GM15510 (cell line): ENCODE data around the gene LMNTD2.

ENCODE experiments used
- POLR2A ChIP-seq: IDR thresholded peaks from 3 replicates; pipeline ENCODE4 v1.6.1; 2011; ENCODE audit warnings: borderline replicate concordance; ENCODE audit not compliant: insufficient read length; ENCODE audit errors: extremely low read depth

Gene LMNTD2

DNA sequence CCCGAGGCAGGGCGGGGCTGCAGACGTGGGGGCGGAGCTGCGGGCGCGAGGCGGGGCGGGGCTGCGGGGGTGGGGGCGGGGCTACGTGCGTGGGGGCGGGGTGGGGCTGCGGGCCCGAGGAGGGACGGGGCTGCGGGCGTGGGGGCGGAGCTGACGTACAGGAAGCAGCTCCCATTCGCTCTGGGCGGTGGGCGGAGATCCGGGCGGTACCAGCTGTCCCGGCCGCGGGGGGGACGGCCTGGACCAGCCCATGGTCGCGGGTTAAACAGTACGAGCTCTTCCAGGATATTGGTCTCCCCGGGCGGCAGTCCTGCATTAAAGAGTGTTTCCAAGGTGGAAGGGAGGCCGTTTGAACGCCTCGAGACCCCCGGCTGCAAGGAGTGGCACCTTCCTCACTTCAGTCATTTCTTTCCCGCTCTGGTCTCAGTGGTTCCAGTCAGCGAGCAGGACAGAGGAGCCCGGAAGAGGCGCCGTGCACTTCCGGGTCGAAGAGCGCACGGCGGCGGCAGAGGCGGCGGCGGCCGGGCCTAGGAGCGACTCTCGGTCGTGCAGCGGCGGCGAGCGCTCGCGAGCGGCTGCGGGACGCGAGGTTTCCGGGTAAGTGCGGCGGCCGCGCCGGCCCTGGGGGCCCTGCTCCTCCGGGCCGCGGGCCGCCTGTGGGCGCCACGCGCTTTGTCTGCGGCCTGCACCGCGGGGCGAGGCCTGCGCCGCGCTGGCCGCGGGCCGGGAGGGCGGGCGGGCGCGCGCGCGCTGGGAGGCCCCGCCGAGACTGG, 15.6 kb upstream of the LMNTD2 start, which contains the start of gene PHRF1:
Gene PHRF1 (plus strand): TSS at position 475 of the 773 bp plus-strand sequence. CDS start 5,043 bp downstream, outside the sequence.
- TF ChIP-seq POLR2A, result peak; percentile 82

DNA sequence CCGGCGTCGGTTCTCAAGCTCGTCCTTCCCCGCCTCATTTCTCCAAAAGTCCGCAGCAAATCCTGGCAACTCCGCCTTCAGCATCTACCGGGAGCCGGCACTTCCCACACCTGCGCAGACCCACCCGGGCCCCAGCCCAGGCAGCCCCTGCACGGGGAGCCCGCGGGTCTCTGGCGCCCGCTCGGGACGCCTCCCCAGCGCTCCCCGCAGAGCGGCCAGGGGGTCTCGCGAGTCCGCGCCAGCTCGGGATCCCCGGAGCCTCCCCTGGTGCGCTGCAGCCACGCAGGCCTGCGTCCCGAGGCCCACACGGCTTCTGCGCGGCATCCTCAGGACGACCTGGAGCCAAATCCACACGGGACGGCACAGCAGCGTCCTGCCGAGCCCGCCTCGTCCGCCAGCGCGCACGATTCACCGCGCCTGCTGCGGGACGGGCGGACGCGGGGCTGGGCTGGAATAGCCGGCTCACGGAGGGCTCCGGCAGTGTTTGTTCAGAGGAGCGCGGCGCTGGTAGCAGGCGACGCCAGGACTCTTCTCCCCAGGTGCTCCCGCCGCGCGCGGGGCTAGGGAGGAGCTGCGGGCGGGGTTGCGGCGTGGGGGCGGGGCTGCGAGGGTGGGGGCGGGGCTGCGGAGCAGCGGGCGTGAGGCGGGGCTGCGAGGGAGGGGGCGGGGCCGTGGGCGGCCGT, 14.9 kb upstream of the LMNTD2 start:
- peak; percentile 32 for TF ChIP-seq POLR2A

DNA sequence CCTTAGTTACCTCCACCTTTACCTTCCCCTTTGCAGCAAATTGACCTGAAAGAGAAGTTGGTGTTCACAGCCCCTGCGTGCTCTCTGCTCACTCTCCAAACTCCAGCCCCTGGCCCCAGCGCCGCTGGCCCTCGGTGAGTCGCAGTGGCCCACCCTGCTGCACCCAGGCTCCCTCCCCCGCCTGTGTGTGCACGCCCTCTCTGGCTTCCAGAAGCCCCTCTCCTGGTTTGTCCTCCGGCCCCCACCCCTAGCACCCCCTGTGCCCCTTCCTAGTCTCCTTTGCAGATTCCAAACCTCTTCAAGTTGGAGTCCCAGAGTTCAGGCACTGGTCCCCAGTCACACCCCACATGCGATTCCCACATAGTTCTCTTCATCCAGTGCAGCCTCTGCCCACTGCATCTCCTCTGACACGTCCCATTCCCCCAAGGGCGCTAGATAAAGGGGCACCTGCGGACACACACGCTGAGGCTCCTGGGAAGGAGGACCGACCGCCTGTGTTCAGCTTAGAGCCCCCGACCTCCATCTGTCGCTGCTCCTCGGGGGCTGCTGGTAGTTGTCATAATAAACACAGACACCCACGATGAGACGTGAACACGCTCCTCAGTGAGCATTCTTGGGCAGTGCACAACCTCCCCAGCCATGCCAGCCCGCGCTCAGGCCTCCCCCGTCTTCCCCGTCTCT, 14.2 kb upstream of the LMNTD2 start:
- no peak for TF ChIP-seq POLR2A

DNA sequence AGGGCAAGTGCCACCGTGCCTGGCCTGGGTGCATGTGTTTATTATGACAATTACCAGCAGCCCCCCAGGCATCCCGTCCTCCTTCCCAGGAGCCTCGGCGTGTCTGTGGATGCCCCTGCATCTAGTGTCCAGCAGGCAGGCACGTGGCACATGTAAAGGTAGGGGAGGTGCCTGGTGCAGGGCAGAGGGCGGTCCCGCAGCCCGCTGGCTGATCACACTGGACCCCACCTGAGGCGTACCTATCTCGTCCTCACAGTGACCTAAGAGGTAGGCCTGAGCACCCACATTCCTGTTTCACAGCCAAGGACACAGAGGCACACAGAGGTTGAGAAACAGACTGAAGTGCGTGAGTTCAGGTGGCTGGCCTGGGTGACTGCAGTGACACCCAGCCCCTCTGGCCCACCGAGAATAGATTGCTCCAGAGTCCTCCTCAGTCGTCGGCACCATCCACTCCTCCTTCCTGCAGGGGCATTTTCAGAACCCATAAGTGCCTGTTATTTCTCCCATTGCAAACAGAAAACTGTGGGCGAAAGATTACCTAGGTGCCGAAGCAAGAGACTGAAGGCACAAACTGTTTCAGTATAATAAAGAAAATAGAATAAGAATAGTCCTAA, 12.7 kb upstream of the LMNTD2 start:
- no peak for TF ChIP-seq POLR2A

DNA sequence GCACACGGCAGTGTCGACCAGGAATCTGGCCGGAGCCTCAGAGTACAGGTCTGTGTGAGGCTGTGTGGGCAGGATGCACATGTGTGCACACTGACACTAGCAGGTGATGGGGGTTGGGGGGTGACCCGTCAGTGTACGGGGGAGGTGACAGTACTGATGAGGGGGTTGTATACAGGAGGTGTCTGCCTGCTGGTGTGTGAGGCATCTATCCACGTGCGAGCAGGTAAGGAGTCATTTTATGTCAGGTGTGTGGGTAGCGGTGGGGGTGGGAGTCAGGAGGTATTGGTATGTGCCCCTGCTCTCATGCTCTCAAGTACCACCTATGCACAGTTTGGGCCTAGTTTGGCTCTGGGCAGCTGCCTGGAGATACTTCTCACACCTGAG, 11.3 kb upstream of the LMNTD2 start:
- no peak for TF ChIP-seq POLR2A

DNA sequence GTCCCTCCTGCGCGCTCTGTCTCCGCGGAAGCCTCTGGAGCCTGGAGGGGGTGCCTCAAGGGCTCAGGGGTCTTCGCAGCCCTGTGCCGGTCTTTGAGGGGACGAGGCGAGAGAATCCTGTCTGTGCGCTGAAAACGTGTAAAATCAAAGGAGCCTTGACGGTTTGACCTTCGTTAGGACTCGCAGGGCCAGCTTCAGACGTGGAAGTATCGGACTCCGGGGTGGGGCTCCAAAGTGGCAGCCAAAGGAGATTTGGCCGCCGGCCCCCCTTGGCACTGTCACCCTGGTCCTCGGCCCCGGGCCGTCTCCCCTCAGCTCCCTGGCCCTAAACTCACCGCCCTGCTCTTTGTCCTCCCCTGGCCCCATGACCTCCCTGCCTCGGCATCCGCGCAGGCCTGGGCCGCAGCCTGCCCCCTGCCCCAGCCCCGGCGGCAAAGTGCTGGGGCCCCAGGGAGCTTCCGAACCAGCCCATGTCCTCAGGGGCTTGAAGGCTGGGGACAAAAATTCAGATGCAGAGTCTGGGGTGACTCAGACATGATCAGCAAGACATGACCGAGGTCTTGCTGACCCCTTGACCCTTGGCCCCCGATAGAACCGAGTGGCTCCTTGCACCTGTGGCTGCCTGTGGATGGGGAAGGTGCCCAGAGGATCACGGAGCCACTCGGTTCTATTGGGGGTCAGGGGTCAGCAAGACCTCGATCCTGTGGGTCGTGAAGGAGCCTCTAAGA, 8.8 kb upstream of the LMNTD2 start:
- no peak for TF ChIP-seq POLR2A

DNA sequence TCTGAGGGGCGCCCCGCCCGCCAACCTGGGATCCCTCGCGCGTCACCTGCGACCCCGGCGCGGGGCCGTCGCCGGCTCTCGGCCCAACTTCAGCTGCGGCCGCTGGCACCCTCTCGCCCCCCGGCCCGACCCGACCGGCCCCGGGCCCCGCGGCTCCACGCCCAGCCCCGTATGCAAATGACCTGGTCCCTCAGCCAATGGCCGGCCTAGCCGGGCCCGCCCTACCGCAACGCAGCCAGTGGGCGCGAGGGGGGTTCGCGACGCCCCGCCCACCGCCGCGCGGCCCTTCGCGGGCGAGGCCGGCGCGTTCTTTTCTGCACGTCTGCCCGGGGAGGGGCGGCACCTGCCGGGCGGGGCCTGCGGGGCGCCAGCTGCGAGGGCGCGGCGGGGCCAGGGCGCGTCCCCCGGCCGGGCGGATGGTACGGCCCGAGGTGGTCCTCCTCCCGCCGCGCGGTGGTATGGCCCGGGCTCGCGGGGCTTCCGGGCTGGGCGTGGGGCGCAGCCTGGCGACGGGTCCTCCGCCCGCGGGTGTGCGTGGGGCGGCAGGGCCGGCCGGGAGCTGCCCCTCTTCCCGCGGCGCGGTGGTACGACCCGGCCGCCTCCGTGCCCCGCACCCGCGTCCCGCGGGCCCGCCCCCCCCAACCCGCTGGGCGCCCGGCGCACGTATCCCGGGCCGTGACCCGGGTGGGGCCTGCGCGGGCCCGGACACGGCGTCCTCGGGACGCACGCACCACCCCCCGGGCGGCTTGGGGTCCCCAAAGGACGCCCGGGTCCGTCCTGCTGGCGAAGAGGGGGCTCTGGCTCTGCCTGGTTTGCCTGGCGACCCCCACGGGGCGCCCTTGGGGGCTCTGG, 8.0 kb upstream of the LMNTD2 start:
- peak; percentile 68 for TF ChIP-seq POLR2A

DNA sequence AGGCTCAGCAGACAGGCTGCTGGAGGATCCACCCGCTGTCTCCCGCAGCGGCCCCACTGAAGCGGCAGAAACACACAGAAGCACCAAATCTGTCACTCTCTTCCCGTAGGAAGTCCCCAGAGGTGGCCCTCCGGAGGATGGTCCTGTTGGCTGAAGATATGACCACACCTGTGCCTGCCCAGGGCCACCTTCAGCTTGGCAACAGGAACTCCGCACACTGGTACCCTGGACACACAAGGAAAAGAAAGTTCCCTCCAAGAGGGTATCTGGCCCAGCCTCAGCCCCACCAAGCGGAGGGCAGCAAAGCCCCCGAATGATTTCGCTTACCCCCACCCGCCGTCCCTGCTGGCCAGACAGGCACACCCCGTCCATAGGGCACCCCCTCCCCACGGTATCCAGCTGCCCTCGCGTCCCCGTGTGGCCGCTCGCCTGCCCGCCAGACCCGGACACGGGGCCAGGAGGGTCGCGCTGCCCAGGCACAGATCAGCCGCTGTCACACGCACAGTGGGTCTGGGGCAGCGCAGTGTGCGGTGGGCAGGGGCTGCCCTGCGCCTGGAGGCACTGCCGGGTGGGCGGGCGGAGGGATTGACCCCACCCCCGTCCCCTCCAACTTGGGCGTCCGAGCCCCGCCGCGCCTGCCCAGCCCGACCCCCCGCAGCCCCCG, 7.2 kb upstream of the LMNTD2 start:
- TF ChIP-seq POLR2A, result no peak

DNA sequence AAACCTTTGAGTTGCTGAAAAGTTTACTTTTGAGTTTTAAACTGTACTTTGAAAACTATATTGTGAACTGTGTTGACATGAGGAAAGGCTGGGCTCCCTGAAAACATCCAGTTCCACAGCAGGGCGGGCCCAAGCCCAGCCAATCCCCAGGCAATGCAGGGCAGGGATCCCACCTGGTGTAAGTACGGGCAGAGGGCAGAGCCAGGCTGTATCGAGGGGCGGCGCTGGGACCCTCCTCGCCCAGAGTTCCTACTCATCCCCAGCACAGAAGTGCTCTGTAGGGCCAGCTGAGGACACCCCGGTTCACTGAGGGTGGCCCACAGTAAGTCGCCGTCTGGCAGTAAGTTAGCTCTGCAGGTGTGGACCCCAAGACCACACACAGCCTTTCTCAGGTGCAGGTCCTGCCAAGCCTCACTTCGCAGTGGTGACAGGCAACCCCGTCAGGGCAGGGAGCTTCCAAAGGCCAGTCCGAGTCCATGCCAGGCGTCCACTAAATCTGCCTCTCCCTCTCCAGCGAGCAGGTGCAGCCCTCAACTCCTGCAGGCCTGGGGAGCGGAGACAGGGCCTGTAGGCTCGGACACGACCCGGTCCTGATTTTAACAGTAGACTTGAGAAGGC, 6.6 kb upstream of the LMNTD2 start:
- TF ChIP-seq POLR2A, result no peak

DNA sequence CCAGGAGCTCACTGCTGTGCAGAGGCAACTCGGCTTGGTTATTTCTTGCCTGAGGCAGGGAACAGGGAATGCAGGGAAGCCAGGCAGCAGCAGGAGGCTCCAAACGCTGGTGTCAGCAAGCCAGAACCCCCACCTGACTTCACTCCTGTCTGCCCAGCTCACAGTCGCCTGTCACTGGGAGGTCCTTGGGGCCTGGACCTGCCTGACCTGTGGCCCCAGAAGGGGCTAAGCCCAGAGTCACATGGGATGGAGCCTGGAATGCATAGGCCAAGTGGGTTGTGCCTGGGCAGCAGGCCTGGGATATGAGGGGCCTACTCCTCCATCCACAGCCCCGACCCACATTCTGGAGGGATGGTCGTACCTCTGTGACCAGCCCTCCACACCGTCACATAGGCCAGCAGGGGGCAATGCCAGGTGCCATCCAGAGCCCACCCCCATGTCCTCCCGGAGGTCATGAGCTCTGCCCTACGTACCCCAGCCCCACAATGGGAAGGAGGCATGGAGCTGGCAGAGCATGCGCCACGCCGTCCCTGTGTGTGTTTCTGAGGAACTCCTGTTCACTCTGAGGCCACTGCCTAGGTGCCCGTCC, 5.5 kb upstream of the LMNTD2 start:
- TF ChIP-seq POLR2A, result no peak

DNA sequence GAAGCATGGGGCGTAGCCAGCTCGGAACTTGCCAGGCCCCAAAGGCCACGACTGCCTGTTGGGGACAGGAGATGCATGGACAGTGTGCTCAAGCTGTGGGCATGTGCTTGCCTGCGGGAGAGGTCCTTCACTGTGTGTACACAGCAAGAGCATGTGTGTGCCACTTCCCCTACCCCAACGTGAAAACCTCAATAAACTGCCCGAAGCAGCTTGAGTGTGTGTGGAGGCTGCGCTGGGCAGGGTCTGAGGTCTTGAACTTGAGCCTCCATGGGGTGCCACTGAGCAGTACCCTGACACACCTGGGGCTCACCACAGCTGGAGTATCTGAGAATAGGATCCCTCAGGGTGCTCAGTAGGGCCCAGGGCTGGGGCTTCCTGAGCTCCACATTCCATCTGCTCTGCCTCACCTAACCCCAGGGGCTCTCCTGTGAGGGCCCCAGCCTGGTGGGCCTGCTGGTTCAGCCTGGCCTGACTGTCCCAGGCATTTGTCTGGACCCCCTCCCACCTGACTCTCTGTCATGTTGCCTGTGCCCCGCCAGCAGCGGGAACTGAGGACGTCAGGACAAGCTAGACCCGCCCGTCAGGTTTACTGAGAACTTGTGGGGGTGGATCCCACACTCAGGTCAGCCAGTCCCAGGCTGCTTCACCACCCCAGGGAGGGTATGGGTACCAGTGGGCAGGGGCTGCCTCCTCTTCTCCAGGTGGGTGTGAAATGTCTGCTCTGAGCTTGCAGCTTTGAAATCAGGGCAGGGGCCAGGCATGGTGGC, 3.5 kb upstream of the LMNTD2 start:
- TF ChIP-seq POLR2A, result no peak

DNA sequence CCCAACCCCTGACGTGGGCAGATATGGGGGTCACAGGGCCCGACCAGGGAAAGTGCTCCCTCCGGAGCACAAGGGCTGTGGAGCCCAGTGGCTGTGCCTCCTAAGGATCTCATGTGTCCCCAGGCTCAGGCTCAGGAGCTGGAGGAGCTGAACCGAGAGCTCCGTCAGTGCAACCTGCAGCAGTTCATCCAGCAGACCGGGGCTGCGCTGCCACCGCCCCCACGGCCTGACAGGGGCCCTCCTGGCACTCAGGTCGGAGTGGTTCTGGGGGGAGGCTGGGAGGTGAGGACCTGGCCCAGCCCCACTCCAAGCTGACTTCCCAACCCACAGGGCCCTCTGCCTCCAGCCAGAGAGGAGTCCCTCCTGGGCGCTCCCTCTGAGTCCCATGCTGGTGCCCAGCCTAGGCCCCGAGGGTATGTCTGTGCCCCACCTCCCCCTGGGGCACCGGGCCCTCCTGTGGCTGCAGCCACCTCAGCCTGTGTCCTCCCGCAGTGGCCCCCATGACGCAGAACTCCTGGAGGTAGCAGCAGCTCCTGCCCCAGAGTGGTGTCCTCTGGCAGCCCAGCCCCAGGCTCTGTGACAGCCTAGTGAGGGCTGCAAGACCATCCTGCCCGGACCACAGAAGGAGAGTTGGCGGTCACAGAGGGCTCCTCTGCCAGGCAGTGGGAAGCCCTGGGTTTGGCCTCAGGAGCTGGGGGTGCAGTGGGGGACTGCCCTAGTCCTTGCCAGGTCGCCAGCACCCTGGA, 2.7 kb upstream of the LMNTD2 start:
- no peak for TF ChIP-seq POLR2A
